Suprapubic skin (tissue), 4 donors: ENCODE measurements around the gene RUNX2.

Experiments used
- CTCF ChIP-seq, 2 donors: fragments of 200-600 bp in 1 of 2; fragments of 450-650 bp in 1 of 2; sonication (generic) in 1 of 2; IDR thresholded peaks; one replicate each; pipeline ENCODE4 v1.5.1; 2016 to 2019; ENCODE audit warnings: antibody characterized with exemption in 2 of 2, mild to moderate bottlenecking in 1 of 2, moderate library complexity in 1 of 2
- EP300 ChIP-seq: sonication (generic); formaldehyde crosslinking; IDR thresholded peaks from one replicate; pipeline ENCODE4 v1.6.1; 2017; ENCODE audit warnings: antibody characterized with exemption
- POLR2A ChIP-seq, 2 donors: fragments of 450-650 bp; IDR thresholded peaks; one replicate each; pipeline ENCODE4 v1.6.1; 2017; ENCODE audit warnings: antibody characterized with exemption in 2 of 2, mild to moderate bottlenecking in 2 of 2, moderate library complexity in 2 of 2
- POLR2AphosphoS5 ChIP-seq, 3 donors: sonication (generic); formaldehyde crosslinking; IDR thresholded peaks; one replicate each; pipeline ENCODE4 v1.6.1; 2017; ENCODE audit warnings: antibody characterized with exemption in 3 of 3

DNA sequence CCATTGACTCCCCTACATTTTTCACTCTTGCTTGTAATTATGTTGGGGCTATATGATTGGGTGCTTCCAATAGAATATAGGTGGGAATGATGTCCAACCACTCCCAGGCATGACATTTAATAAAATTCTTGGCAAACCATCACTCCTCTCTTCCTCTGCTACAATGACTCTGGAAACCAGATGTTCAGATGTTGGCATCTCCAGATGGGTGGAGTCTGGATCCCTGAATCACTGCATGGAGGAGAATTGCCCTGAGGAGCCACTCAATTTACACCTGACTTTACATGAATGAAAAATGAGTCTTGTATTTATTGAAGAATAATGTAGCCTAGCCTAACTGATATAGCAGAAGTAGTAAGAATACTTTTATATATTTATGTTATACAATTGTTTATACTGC, 356.3 kb downstream of the RUNX2 start:
- TF ChIP-seq POLR2A (IDR thresholded peaks at IDR 0.05), result no peak
- no peak for TF ChIP-seq CTCF (IDR thresholded peaks at IDR 0.05)
- no peak for TF ChIP-seq EP300
- TF ChIP-seq POLR2AphosphoS5 (IDR thresholded peaks at IDR 0.05), result no peak
